HG03575 (cell line): Measurements from ENCODE around the gene ADAMTS12.

Experiments
- ATAC-seq: cut with Tn5 transposase; IDR thresholded peaks from one replicate; pipeline ENCODE4 v1.9.1; 2021; ENCODE audit not compliant: unreplicated experiment, insufficient number of reproducible peaks, low FRiP score; ENCODE audit errors: extremely low read depth

The ADAMTS12 gene

GRCh38 chr5:33479311-33479710 is 412.5 kb downstream of the ADAMTS12 start:
- ATAC-seq = no peak

- no peak for ATAC-seq
These were observed 414.0 kb downstream of the ADAMTS12 start for GRCh38 chr5:33477816-33478215.

DNA sequence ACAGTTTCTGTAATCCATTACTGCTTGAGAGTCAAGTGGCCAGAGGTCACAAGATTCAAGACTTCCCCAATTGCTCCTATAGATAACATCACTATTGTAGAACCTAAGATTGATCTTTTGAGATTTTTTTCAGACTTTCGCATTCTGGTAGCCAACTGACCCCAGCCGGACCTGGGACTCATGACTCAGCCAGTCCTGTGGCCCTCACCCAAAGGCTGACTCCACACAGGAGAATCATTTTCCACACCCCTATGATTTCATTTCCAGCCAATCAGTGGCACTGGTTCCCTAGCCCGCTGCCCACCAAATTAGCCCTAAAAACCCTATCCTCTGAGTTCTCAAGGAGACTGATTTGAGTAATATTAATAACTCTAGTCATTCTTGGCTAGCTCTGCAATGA is 414.8 kb downstream of the ADAMTS12 start:
- ATAC-seq = no peak

- ATAC-seq = no peak
These were observed 416.1 kb downstream of the ADAMTS12 start for GRCh38 chr5:33475706-33476105.

DNA sequence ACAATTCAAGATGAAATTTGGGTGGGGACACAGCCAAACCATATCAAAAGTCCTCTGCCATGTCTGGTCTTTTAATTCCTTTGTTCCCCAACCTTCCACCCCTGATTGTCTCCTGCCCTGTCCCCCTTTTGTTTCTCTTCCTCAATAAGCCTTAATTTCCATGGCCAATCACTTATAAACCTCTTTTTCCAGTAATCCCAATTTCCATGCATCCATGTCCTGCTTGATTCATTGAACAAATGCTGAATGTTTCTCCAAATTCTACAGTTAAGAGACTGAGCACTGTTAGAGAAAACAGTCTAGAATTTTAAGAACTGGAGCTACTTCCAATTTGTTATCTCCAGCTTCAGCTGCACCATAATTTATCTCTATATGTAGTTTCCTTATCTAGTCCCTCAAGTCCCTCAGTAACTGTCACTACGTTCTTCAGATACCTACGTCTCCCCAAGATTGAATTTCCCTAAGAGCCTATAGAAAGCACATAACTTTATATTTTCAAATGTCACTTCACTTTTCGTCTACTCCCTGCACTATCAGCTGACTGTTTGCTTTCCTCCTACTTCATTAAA is 416.8 kb downstream of the ADAMTS12 start:
- no peak for ATAC-seq

DNA sequence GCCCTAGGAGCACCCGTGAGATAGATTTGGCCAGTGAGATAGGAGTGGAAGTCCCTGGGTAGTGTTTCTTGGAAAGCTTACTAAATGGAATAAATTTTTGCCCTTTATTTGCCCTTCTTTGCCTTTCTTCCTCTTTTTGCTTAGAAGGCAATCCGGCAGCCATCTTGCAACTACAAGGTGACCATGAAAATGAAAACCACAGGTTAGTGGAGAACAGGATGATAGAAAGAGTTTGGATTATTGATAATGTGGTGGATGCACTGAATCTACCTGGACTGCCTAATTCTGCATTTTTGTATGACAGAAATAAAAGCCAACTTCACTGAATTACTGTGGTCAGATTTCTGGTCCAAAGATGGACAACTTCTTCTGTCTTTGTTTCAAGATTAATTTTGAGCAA is 417.8 kb downstream of the ADAMTS12 start:
- no peak for ATAC-seq
